Renal pelvis (tissue), 4 donors: ENCODE data around the gene KRT32. TPM values are rescaled to one million over a fixed set of nuclear protein-coding genes. Genes with fewer than 3 reads are reported as not detected.
"Not testable (repeated sequence)": the region's sequence is repeated elsewhere in the genome, so short reads cannot be mapped to it uniquely, and the experiment has no call there.

Experiments
- DNase-seq: peaks from one replicate; pipeline ENCODE4 v3.0.0-alpha.2; 2013
- polyA plus RNA-seq, 3 donors: library from polyadenylated mRNA; unstranded; fragments of 120-200 nt; gene quantifications; one replicate each; pipeline ENCODE4 v1.2.1, GENCODE V29; 2013; ENCODE audit not compliant: insufficient read length in 3 of 3

Gene KRT32
- polyA plus RNA-seq, 3 donors: not detected

- DNase-seq: no peak
Measured at GRCh38 chr17:41464682-41465081, 2.5 kb downstream of the KRT32 start.

GRCh38 chr17:41464173-41464572 lies 3.0 kb downstream of the KRT32 start:
- DNase-seq: no peak

GRCh38 chr17:41463746-41464145 lies 3.4 kb downstream of the KRT32 start:
- no peak for DNase-seq

DNA sequence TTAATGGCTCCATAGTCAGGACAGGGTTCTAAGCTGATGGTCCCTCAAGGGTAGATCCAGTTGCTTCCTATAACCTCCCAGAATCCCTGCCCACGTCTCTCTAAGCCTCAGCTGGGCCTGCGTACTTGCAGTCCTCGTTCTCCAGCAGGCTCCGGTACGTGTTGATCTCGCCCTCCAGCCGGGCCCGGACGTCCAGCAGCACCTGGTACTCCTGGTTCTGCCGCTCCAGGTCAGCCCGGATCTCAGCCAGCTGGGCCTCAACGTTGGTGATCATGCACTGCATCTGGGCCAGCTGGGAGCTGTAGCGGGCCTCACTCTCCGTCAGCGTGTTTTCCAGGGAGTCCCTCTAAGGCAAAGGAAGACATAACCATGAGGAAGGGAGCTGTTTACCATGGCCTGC lies 4.5 kb downstream of the KRT32 start:
- DNase-seq: no peak

GRCh38 chr17:41457676-41458075 lies 9.5 kb downstream of the KRT32 start:
- DNase-seq: no peak

- DNase-seq: no peak
Measured at GRCh38 chr17:41456204-41456603, 11.0 kb downstream of the KRT32 start.

GRCh38 chr17:41455236-41455635 lies 11.9 kb downstream of the KRT32 start:
- DNase-seq: no peak

- no peak for DNase-seq
Measured at GRCh38 chr17:41453066-41453465, 14.1 kb downstream of the KRT32 start.

- no peak for DNase-seq
Measured at GRCh38 chr17:41452281-41452680, 14.9 kb downstream of the KRT32 start.

GRCh38 chr17:41451154-41451728 lies 15.9 kb downstream of the KRT32 start:
- DNase-seq: no peak

DNA sequence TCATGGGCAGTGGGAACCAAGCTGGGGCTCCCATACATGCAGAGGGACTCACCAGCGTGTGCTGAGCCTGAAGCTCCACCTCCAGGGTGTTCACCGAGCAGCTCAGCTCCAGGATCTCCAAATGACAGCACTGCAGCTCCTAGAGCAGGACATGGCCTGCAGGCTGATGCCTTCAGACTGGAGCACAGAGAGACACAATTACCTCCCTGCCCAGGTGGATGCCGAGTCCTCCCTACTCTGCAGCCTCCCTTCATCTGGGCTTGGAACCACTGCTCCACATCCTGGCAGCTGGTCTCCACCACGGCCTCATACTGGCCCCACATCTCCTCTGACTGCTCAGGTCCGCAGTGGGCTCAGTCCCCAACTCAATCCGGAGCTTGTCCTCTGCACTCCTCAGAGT lies 18.2 kb downstream of the KRT32 start:
- DNase-seq: no peak

GRCh38 chr17:41448506-41448905 lies 18.7 kb downstream of the KRT32 start:
- DNase-seq: no peak

DNA sequence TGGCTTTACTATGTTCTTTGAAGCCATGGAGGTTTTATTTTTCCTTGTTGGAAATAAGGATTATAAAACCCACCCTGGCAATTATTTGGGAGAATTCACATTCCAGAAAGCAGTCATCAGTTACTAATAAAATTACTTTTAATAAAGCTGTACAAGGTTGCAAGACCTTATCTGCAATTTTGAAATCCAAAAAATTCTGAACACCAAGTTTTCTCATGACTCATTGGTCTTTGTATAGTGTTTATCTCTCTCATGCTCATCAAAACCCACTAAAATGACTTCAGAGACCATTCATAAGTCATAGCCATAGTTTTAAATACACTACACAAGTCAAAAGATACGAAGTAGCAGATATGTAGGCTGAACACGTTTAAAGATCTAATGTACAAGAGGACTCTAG lies 20.4 kb downstream of the KRT32 start:
- no peak for DNase-seq

- DNase-seq: no peak
Measured at GRCh38 chr17:41444640-41445039, 22.5 kb downstream of the KRT32 start.

GRCh38 chr17:41444186-41444585 lies 23.0 kb downstream of the KRT32 start:
- no peak for DNase-seq

DNA sequence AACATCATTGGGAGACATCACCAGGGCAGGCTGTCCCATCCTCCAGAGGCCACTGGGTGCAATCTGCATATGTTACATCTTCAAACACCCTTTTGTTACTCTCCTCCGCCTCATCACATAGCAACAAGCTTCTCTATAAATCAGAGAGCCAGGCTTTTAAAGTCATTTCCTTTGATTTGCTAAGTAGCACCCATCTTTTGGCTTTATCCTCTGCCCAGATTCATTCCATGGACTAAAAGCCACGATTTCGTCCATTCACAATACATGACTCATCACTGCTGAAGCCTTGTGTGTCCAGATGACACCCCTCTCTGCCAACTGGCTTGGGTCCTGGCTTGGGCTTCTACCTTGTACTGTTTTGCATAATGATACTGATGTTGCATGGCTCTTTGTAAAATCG lies 24.4 kb downstream of the KRT32 start:
- no peak for DNase-seq

DNA sequence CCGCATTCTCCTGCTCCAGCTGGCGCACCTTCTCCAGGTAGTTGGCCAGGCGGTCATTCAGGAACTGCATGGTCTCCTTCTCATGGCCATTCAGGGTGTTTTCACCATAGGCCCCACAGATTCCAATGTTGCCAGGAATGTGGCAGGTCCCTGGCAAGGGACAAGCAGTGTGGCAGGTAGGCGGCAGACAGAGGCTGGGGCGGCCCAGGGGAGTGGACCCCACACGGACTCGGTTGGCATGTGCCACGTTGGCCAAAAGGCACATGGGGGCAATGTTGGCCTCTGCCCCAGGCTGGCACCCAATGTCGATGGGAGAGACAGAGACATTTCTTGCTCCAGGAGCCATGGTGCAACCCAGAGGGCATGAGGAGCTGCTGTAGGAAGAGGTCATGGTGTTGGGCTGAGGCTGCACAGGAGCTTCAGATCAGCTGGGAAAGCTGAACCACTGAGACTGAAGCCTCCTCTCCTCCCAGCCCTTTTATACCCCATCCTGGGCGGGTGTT lies 26.6 kb downstream of the KRT32 start, which contains the start of gene KRT38:
KRT38 (minus strand) TSS at position 453 of the 503 bp plus-strand sequence; CDS start at position 391, 62 bp downstream.
- DNase-seq: no peak

DNA sequence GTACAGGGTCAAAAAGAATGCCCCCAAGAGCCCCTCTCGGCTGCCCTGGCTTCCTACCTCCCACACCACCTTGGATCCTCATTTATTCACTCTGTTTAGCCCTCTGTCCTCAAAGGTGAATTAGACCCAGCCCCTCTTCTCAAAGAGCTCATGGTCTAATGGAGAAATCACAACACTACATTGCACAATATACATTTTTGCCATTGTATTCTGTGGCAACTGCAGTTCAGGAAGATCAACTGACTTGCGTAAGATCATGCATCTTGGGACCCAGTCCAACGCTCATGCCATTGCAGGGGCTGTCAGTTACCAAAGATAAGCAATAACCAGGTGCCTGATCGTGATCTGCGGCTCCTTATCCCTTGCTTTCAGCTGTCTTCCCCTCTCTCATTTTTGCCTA lies 27.8 kb downstream of the KRT32 start:
- DNase-seq: no peak

DNA sequence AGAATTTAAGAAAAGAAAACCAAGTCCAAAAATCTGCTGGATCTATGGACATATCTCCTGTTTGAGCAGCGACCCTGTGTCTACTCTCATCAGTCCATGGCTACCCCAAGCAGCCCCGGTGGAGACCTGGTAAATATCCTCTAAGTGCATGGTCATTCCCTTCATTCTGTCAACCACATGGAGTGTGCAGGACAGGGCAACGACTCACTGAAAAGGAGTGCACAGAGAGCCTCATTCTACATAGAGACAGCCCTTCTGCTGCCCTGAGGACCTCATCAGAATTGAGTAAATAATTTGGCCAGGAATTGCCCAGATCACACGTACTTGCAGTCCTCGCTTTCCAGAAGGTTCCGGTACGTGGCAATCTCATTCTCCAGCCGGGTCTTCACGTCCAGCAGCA lies 29.4 kb downstream of the KRT32 start:
- DNase-seq: no peak

DNA sequence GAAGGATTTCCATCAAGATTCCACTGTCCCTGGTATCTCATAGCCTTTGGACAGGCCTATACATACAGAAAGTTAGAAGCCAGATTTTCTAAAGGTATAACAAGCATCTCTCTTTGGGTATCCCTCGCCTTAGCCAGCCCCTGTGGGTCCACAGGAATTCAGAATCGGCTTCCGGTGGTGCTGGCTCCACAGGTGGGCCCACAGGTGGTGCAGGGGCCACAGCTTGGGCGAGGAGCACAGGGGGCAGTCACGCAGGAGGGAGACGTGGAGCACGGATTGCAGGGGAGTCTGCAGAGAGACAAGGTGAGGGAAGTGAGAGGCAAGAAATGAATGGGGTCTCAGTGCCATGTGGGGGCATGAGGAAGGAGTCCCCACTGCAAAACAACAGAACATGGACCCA lies 29.9 kb downstream of the KRT32 start:
- DNase-seq: no peak

- no peak for DNase-seq
Measured at GRCh38 chr17:41434415-41434814, 32.8 kb downstream of the KRT32 start.

DNA sequence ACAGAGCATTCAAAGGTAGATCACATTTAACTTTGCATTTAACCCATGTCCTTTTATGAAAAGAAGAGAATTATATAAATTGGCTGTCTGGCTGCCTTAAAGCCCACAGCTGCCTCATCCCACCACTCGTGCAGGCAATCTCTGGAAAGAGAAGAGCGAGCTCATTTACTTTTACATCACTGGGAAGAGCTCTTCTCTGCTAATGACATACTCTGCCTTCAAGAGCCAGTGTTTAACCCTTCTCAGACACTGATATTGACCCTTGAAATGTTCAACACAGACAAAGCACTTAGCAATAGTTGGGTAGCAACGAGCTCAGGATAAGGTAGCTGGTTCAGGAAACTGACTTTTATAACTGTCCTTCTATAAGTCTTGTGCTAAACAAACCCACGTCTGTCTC lies 33.2 kb downstream of the KRT32 start:
- no peak for DNase-seq

GRCh38 chr17:41433586-41433985 lies 33.6 kb downstream of the KRT32 start:
- DNase-seq: no peak

DNA sequence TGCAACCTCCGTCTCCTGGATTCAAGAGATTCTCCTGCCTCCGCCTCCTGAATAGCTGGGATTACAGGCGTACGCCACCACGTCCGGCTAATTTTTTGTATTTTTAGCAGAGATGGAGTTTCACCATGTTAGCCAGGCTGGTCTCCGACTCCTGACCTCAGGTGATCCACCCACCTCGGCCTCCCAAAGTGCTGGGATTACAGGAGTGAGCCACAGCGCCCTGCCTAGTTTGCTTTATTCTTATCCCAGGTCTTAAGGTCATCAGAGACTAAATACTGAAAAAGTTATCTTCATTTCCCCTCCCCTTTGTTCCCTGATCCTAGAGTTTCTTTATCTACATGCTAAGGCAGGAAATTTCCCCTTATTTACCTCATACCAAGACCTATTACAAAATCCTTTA lies 36.8 kb downstream of the KRT32 start:
- DNase-seq: not testable (repeated sequence)
